CD8-positive, alpha-beta memory T cell (primary cell): ENCODE results near the gene POLDIP2. TPM values are rescaled to one million over a fixed set of nuclear protein-coding genes. Genes with fewer than 3 reads are reported as not detected.
A peak's percentile ranks its signal among the peaks of the same experiment; 100 is the strongest.

Source experiments
- CTCF ChIA-PET: fragments of 350-600 bp; sonication (Branson Sonifier 250); formaldehyde crosslinking; loops from one replicate; lab custom pipeline; 2021; ENCODE audit warnings: antibody characterized with exemption; lab: Charles Lee
- POLR2A ChIA-PET: fragments of 350-600 bp; sonication (Branson Sonifier 250); formaldehyde crosslinking; loops from one replicate; lab custom pipeline; 2021; ENCODE audit warnings: antibody characterized with exemption; lab: Charles Lee
- DNase-seq, 5 donors: peaks; one replicate each; pipeline versions ENCODE4 v3.0.0 to v3.0.0-alpha.2; 2020 to 2022; ENCODE audit warnings: mixed read lengths in 1 of 5
- H3K27ac ChIP-seq: one replicate; pipeline ENCODE4 v1.7.0; 2013; ENCODE audit warnings: low read depth, mild to moderate bottlenecking, low read length, moderate library complexity
- H3K27me3 ChIP-seq: 2 replicates; pipeline ENCODE4 v1.7.0; 2013; ENCODE audit warnings: low read length, mild to moderate bottlenecking; ENCODE audit not compliant: insufficient read depth, poor library complexity, severe bottlenecking
- H3K36me3 ChIP-seq: 2 replicates; pipeline ENCODE4 v1.7.0; 2013; ENCODE audit warnings: mild to moderate bottlenecking, low read length, moderate library complexity; ENCODE audit not compliant: insufficient read depth
- H3K4me1 ChIP-seq: 2 replicates; pipeline ENCODE4 v1.7.0; 2013; ENCODE audit warnings: mild to moderate bottlenecking, low read length, moderate library complexity; ENCODE audit not compliant: insufficient read depth
- H3K4me3 ChIP-seq: 2 replicates; pipeline ENCODE4 v1.7.0; 2013; ENCODE audit warnings: mild to moderate bottlenecking, low read length
- H3K9me3 ChIP-seq: 2 replicates; pipeline ENCODE4 v1.7.0; 2013; ENCODE audit warnings: mild to moderate bottlenecking, low read length
- H3K27ac Mint-ChIP-seq, 8 donors: one replicate each; pipeline ENCODE4 v1.8.0; 2020 to 2021; ENCODE audit warnings: mixed read lengths in 8 of 8, mild to moderate bottlenecking in 6 of 8, inconsistent platforms in 3 of 8, moderate library complexity in 3 of 8
- H3K27me3 Mint-ChIP-seq, 2 donors: one replicate each; pipeline ENCODE4 v1.8.0; 2020 to 2021; ENCODE audit warnings: mixed read lengths in 2 of 2, mild to moderate bottlenecking in 1 of 2, moderate library complexity in 1 of 2
- H3K36me3 Mint-ChIP-seq, 3 donors: one replicate each; pipeline ENCODE4 v1.8.0; 2020 to 2021; ENCODE audit warnings: mixed read lengths in 3 of 3, inconsistent platforms in 1 of 3, mild to moderate bottlenecking in 1 of 3
- H3K4me1 Mint-ChIP-seq, 3 donors: one replicate each; pipeline ENCODE4 v1.8.0; 2020 to 2021; ENCODE audit warnings: mixed read lengths in 3 of 3, inconsistent platforms in 1 of 3, mild to moderate bottlenecking in 1 of 3
- H3K4me3 Mint-ChIP-seq, 7 donors: one replicate each; pipeline ENCODE4 v1.8.0; 2020 to 2021; ENCODE audit warnings: mixed read lengths in 7 of 7, mild to moderate bottlenecking in 6 of 7, moderate library complexity in 4 of 7, inconsistent platforms in 2 of 7
- H3K9me3 Mint-ChIP-seq, 5 donors: one replicate each; pipeline ENCODE4 v1.8.0; 2020 to 2022; ENCODE audit warnings: mixed read lengths in 5 of 5, mild to moderate bottlenecking in 3 of 5, moderate library complexity in 2 of 5, inconsistent platforms in 1 of 5
- polyA plus RNA-seq: library from polyadenylated mRNA; unstranded; fragments of 300-500 nt; fragmentation: Illumina TruSeq; gene quantifications from one replicate; pipeline ENCODE4 v1.2.3, GENCODE V29; 2021
- total RNA-seq, 2 experiments: library from RNA; stranded (reverse); gene quantifications; one replicate each; pipeline ENCODE4 v1.2.3, GENCODE V29; 2021

POLDIP2 gene
- total and polyA plus RNA-seq, 3 experiments from 2014 or later, result 81.1 to 135 (median 134) TPM

DNA sequence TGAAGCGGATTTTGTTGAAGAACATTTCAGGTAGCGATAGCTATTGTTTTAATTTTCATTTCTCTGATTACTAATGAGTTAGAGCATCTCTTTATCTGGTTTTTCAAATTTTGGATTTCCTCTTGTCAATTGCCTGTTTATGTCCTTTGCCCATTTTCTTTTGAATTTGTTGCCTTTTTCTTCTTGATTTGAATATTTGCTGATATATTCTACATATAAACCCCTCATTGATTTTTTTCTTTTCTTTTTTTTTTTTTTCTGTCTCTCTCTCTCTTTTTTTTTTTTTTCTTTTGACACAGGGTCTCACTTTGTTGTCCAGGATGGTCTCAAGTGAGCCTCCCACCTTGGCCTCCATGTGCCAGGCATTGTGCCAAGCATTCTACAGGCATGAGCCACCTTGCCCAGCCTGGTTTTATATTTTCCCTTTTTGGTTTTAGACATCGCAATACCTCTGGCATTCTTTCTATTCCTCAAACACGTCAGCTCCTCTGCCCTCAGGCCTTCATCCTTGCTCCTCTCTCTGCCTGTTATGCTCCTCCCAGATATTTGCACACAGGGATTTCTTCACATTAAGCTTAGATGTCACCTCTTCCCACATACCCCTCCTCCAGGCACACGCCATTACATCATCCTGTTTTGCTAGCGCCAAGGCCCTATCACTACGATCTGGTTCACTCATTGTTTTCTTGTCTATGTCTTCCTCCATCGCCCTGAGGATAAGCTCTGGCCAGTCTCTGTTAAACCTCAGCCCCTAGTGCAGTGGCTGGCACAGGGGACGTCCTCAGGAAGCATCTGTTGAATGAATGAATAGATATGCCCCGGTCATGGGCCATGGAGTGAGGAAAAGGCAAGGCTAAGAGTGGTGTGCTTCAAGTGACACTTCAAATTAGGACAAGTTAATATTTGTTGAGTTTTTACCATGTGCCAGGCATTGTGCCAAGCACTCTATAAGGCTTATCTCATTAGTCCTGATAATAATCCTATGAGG, 22.8 kb upstream of the POLDIP2 start:
- Mint-ChIP-seq H3K27ac (peak overlapping the region in 4 of 8 donors; percentile 10 to 69 (median 33)), H3K36me3 (peaks cover 0 to 14% (median 8%) of the 10 kb centered on the region in 3 donors), H3K4me1 (peaks cover 8 to 23% (median 17%) of the 10 kb centered on the region in 3 donors), H3K4me3 (peak overlapping the region in 3 of 7 donors; percentile 6 to 55 (median 18)), H3K9me3 (no peaks in the 10 kb centered on the region), H3K27me3 (no peaks in the 10 kb centered on the region)
- H3K27me3 ChIP-seq, result no peaks in the 10 kb centered on the region
- H3K4me1 ChIP-seq, result peaks cover 9% of the 10 kb centered on the region
- no peak for DNase-seq
- no peaks in the 10 kb centered on the region for H3K36me3 ChIP-seq
- H3K27ac ChIP-seq, result no peak overlapping the region
- no peak overlapping the region for H3K4me3 ChIP-seq
- CTCF ChIA-PET, result interaction anchor here (1.3 kb wide), 1 partner anchor 36 kb away, joined by 3 read pairs; no protein-coding TSS in a partner anchor
- POLR2A ChIA-PET, result no interaction called here
- H3K9me3 ChIP-seq, result no peaks in the 10 kb centered on the region

DNA sequence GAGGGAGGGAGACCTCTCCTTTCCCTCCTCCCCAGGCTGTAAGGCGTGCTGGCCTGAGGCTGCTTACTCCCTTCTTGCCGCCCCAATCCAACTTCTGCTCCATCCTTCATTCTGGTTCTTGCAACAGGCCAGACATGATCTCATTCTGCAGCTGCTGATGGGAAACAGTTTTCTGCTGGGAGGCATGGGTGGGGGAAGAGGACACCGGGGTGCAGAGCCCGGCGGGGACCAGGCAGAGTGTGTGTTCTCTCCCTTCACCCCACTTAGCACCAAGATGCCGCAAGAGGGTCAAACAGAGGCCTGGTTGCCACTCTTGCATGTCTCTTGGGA, 15.6 kb upstream of the POLDIP2 start:
- Histone ChIP-seq H3K4me3 (peak overlapping the region; percentile 55), H3K27ac (no peak overlapping the region)
- H3K36me3 Mint-ChIP-seq, result peaks cover 0 to 7% (median 0%) of the 10 kb centered on the region in 3 donors

DNA sequence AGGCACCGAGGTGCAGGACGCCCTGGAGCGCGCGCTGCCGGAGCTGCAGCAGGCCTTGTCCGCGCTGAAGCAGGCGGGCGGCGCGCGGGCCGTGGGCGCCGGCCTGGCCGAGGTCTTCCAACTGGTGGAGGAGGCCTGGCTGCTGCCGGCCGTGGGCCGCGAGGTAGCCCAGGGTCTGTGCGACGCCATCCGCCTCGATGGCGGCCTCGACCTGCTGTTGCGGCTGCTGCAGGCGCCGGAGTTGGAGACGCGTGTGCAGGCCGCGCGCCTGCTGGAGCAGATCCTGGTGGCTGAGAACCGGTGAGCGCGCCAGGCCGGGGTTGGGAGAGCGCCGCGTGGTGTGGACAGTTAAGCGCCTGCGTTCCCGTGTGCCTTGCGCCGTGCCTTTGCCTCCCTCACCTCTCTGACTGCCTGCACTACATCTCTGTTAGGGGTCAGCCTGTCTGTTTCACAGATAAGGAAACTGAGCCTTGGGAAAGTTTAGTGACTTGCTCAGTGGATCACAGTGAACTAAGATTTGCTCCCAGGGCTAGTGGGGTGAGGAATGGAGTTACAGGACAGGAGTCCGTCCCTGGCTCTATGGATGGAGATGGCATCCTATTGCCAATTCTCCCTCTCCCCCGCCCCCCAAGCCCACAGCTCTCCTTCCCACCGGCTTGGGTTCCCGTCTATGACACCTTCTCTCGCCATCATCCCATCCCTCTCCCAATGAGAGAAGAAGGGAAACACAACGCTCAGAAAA, 15.0 kb upstream of the POLDIP2 start:
- peak overlapping the region in 7 of 8 donors; percentile 59 to 86 (median 71) for H3K27ac Mint-ChIP-seq
- peaks cover 22% of the 10 kb centered on the region for H3K4me1 ChIP-seq
- H3K9me3 Mint-ChIP-seq, result no peaks in the 10 kb centered on the region
- H3K27me3 ChIP-seq, result no peaks in the 10 kb centered on the region
- H3K9me3 ChIP-seq, result no peaks in the 10 kb centered on the region
- H3K4me3 ChIP-seq, result peak overlapping the region; percentile 70
- ChIA-PET POLR2A (interaction anchor here (2.3 to 2.4 kb wide), 2 partner anchors 12 to 37 kb away, joined by 9 read pairs; partner anchors contain the start of genes IFT20 and TNFAIP1), CTCF (interaction anchor here (1.3 kb wide), 1 partner anchor 7 kb away, joined by 4 read pairs; the partner anchor contains the start of gene SEBOX)
- no peaks in the 10 kb centered on the region for H3K36me3 ChIP-seq
- DNase-seq, result no peak
- H3K27me3 Mint-ChIP-seq, result no peaks in the 10 kb centered on the region
- peaks cover 11 to 25% (median 23%) of the 10 kb centered on the region in 3 donors for H3K4me1 Mint-ChIP-seq
- peaks cover 0 to 7% (median 0%) of the 10 kb centered on the region in 3 donors for H3K36me3 Mint-ChIP-seq
- peak overlapping the region; percentile 75 for H3K27ac ChIP-seq
- H3K4me3 Mint-ChIP-seq, result peak overlapping the region; percentile 69 to 91 (median 78)

More for the DNA sequence above, 15.6 kb upstream of the POLDIP2 start:
- ChIA-PET CTCF (interaction anchor here (0.6 to 1.3 kb wide), 2 partner anchors 8 to 37 kb away, joined by 3 to 4 read pairs; partner anchors contain the start of genes SEBOX and TNFAIP1), POLR2A (interaction anchor here (2.4 kb wide), 1 partner anchor 38 kb away, joined by 9 read pairs; the partner anchor contains the start of genes IFT20 and TNFAIP1)
- Mint-ChIP-seq H3K27ac (peak overlapping the region in 6 of 8 donors; percentile 59 to 92 (median 75)), H3K27me3 (no peaks in the 10 kb centered on the region), H3K9me3 (no peaks in the 10 kb centered on the region), H3K4me1 (peaks cover 11 to 25% (median 23%) of the 10 kb centered on the region in 3 donors), H3K4me3 (peak overlapping the region; percentile 60 to 87 (median 77))
- Histone ChIP-seq H3K36me3 (no peaks in the 10 kb centered on the region), H3K27me3 (no peaks in the 10 kb centered on the region), H3K9me3 (no peaks in the 10 kb centered on the region), H3K4me1 (peaks cover 22% of the 10 kb centered on the region)
- DNase-seq, result no peak

DNA sequence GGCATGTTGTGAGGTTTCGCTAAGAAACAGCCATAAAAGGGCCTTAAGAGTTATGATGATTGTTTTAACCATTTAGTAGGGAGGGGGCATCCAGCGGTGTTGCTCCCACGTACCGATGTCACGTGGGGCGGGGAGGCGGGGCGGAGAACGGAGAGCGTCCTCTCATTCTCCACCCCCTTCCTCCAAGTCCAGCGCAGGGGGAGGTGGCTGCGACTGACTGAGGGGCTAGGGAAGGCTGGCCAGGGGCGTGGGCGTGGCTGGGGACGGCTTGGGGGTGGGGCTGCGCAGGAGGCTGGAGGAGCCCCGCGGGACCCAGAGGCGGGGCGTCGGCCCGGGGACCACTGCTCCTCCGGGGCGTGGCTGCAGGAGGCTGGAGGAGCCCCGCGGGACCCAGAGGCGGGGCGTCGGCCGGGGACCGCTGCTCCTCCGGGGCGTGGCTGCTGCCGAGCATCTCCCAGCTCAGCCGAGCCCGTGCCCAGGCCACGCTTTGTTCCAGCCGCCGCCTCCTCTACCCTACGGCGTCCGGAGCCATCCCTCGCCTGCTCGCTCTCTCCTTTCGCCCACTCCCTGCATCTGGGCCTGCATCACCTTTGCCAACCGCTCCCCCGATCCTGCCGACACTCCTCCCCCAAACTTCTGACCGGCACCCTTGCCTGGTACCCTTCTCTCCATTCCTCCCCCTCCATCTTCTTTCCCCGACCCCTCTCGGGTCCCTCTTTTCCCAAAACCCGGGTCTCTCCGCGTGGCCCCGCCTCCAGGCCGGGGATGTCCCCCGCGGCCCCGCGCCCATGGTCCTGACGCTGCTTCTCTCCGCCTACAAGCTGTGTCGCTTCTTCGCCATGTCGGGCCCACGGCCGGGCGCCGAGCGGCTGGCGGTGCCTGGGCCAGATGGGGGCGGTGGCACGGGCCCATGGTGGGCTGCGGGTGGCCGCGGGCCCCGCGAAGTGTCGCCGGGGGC, 14.2 kb upstream of the POLDIP2 start, which contains the start of gene SARM1:
SARM1 (plus strand) TSS at position 450 of the 958 bp plus-strand sequence; CDS start at position 789, 339 bp downstream.
- Histone ChIP-seq H3K9me3 (no peaks in the 10 kb centered on the region), H3K27ac (peak within 1 kb of the TSS; percentile 75), H3K36me3 (no peaks in the 10 kb centered on the region), H3K27me3 (no peaks in the 10 kb centered on the region), H3K4me1 (peaks cover 22% of the 10 kb centered on the region), H3K4me3 (peak within 1 kb of the TSS; percentile 70)
- ChIA-PET CTCF (interaction anchor here (1.4 kb wide), 1 partner anchor 13 kb away, joined by 6 read pairs; no protein-coding TSS in a partner anchor), POLR2A (interaction anchor here (2.2 to 2.4 kb wide), 3 partner anchors 13 to 36 kb away, joined by 8 to 9 read pairs (median 9); partner anchors contain the start of genes IFT20, POLDIP2 and TNFAIP1)
- peak; percentile 70 to 88 (median 78) for DNase-seq
- Mint-ChIP-seq H3K27me3 (no peaks in the 10 kb centered on the region), H3K27ac (peak within 1 kb of the TSS; percentile 65 to 99 (median 96)), H3K4me3 (peak within 1 kb of the TSS; percentile 88 to 97 (median 93)), H3K9me3 (no peaks in the 10 kb centered on the region), H3K36me3 (peaks cover 0 to 5% (median 0%) of the 10 kb centered on the region in 3 donors), H3K4me1 (peaks cover 11 to 25% (median 23%) of the 10 kb centered on the region in 3 donors)

DNA sequence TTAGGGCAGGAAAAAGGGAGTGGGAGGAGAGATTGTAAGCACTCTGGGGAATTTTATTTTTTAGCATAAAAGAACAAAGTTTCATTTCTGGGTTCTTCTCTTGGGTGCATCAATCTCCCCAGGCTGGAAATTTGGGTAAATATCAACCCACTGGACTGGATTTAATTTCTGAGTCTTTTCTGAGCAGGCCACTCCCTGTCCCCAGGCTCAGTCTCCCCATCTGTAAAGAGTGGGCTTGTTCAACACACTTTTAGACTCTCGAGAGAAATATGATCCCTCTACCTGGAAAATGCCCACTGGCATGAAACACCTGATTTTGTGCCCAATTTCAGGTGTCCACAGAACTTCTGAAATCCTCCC, 13.4 kb upstream of the POLDIP2 start:
- H3K4me1 Mint-ChIP-seq, result peaks cover 11 to 25% (median 23%) of the 10 kb centered on the region in 3 donors
- ChIA-PET POLR2A (interaction anchor here (2.2 to 2.4 kb wide), 3 partner anchors 13 to 35 kb away, joined by 8 to 9 read pairs (median 9); partner anchors contain the start of genes IFT20, POLDIP2 and TNFAIP1), CTCF (interaction anchor here (1.2 to 1.4 kb wide), 3 partner anchors 13 to 46 kb away, joined by 3 to 6 read pairs (median 5); partner anchors contain the start of gene POLDIP2)
- H3K27me3 Mint-ChIP-seq, result no peaks in the 10 kb centered on the region
- H3K4me1 ChIP-seq, result peaks cover 22% of the 10 kb centered on the region
- peak overlapping the region; percentile 88 to 97 (median 93) for H3K4me3 Mint-ChIP-seq
- peak overlapping the region; percentile 65 to 99 (median 96) for H3K27ac Mint-ChIP-seq
- H3K36me3 ChIP-seq, result no peaks in the 10 kb centered on the region
- no peaks in the 10 kb centered on the region for H3K9me3 Mint-ChIP-seq
- no peak overlapping the region for H3K27ac ChIP-seq
- H3K4me3 ChIP-seq, result peak overlapping the region; percentile 55
- peaks cover 0 to 5% (median 0%) of the 10 kb centered on the region in 3 donors for H3K36me3 Mint-ChIP-seq
- H3K27me3 ChIP-seq, result no peaks in the 10 kb centered on the region
- no peak for DNase-seq
- H3K9me3 ChIP-seq, result no peaks in the 10 kb centered on the region

DNA sequence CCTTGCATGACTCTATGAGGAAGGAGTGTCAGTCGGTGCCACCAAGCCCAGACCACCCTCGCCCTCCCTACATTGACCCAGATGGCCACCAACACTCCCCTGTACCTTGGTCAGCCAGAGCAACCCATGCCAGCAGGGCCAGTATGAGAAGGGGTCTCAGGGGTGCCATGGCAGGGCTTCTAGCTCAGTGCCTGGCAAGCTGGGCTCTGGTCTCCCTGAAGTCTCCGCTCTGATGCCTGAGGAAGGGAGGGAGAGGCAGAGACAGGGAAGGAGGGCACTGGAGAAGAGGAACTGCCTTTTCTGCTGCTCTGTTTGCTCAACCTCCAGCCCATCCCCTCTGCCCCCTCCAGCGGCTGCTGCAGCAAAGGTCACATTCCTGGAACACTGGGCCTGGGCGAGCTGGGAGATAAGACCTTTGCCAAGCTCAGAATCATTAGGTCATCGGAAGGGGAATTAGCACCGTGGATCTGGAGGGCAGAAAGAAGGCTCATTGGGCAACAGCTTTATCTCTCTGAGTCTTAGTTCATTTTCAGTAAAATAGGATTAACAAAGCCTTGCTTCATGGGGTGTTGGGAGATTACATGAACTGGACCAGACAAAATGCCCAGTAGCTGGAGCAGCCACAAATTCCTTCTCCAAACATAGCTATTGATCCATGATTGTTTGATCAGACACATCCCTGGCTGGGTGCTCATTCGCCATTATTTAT, 12.9 kb upstream of the POLDIP2 start, which contains the start of gene VTN:
VTN (minus strand) TSS at position 273 of the 709 bp plus-strand sequence; CDS start at position 169, 104 bp downstream.
- Histone ChIP-seq H3K4me3 (peak within 1 kb of the TSS; percentile 55), H3K27me3 (no peaks in the 10 kb centered on the region), H3K4me1 (peaks cover 22% of the 10 kb centered on the region), H3K9me3 (no peaks in the 10 kb centered on the region), H3K27ac (no peak within 1 kb of the TSS), H3K36me3 (no peaks in the 10 kb centered on the region)
- DNase-seq, result no peak
- POLR2A ChIA-PET, result interaction anchor here (2.2 to 2.4 kb wide), 3 partner anchors 12 to 35 kb away, joined by 8 to 9 read pairs (median 9); partner anchors contain the start of genes IFT20, POLDIP2 and TNFAIP1
- no peaks in the 10 kb centered on the region for H3K27me3 Mint-ChIP-seq
- H3K27ac Mint-ChIP-seq, result peak within 1 kb of the TSS; percentile 65 to 99 (median 96)
- H3K36me3 Mint-ChIP-seq, result peaks cover 0 to 9% (median 0%) of the 10 kb centered on the region in 3 donors
- no peaks in the 10 kb centered on the region for H3K9me3 Mint-ChIP-seq
- H3K4me3 Mint-ChIP-seq, result peak within 1 kb of the TSS; percentile 88 to 97 (median 93)
- H3K4me1 Mint-ChIP-seq, result peaks cover 11 to 25% (median 23%) of the 10 kb centered on the region in 3 donors
- CTCF ChIA-PET, result interaction anchor here (1.2 to 1.4 kb wide), 3 partner anchors 13 to 46 kb away, joined by 3 to 6 read pairs (median 5); partner anchors contain the start of gene POLDIP2
